LoVo (cell line): ENCODE data around the gene ARHGAP42.
"Not testable (repeated sequence)": the region's sequence is repeated elsewhere in the genome, so short reads cannot be mapped to it uniquely, and the experiment has no call there.

ENCODE experiments used
- DNase-seq: peaks from one replicate; pipeline ENCODE4 v3.0.0-alpha.2; 2016; ENCODE audit warnings: low spot score

The ARHGAP42 gene

GRCh38 chr11:100965346-100965745, 278.3 kb downstream of the ARHGAP42 start:
- no peak for DNase-seq

- DNase-seq, result no peak
Observed at GRCh38 chr11:100966366-100966765, 279.3 kb downstream of the ARHGAP42 start.

- DNase-seq, result no peak
Observed at GRCh38 chr11:100969008-100969407, 281.9 kb downstream of the ARHGAP42 start.

GRCh38 chr11:100970283-100971164, 283.4 kb downstream of the ARHGAP42 start:
- DNase-seq, result no peak

- DNase-seq, result no peak
Observed at GRCh38 chr11:100972046-100972445, 285.0 kb downstream of the ARHGAP42 start.

GRCh38 chr11:100978442-100978841, 291.4 kb downstream of the ARHGAP42 start:
- DNase-seq, result no peak

- DNase-seq, result no peak
Observed at GRCh38 chr11:100978939-100979338, 291.9 kb downstream of the ARHGAP42 start.

- DNase-seq, result no peak
Observed at GRCh38 chr11:100980156-100980555, 293.1 kb downstream of the ARHGAP42 start.

- no peak for DNase-seq
Observed at GRCh38 chr11:100981196-100981824, 294.2 kb downstream of the ARHGAP42 start.

- DNase-seq, result no peak
Observed at GRCh38 chr11:100984668-100985067, 297.6 kb downstream of the ARHGAP42 start.

GRCh38 chr11:100990931-100991330, 303.8 kb downstream of the ARHGAP42 start:
- no peak for DNase-seq

GRCh38 chr11:100991541-100991940, 304.5 kb downstream of the ARHGAP42 start:
- no peak for DNase-seq

- no peak for DNase-seq
Observed at GRCh38 chr11:100994966-100995365, 307.9 kb downstream of the ARHGAP42 start.

GRCh38 chr11:100999756-101000155, 312.7 kb downstream of the ARHGAP42 start:
- no peak for DNase-seq

- DNase-seq, result peak; percentile 23
Observed at GRCh38 chr11:101003468-101003867, 316.4 kb downstream of the ARHGAP42 start.

GRCh38 chr11:101008961-101009689, 322.0 kb downstream of the ARHGAP42 start:
- no peak for DNase-seq

- DNase-seq, result no peak
Observed at GRCh38 chr11:101009690-101010055, 322.6 kb downstream of the ARHGAP42 start.

- no peak for DNase-seq
Observed at GRCh38 chr11:101010899-101011298, 323.8 kb downstream of the ARHGAP42 start.

GRCh38 chr11:101011881-101012280, 324.8 kb downstream of the ARHGAP42 start:
- no peak for DNase-seq

- not testable (repeated sequence) for DNase-seq
Observed at GRCh38 chr11:101013702-101014101, 326.6 kb downstream of the ARHGAP42 start.

- DNase-seq, result no peak
Observed at GRCh38 chr11:101014600-101015285, 327.7 kb downstream of the ARHGAP42 start.

- no peak for DNase-seq
Observed at GRCh38 chr11:101019870-101020269, 332.8 kb downstream of the ARHGAP42 start.
